ENCODE data around the gene MOCOS. TPM values are rescaled to one million over a fixed set of nuclear protein-coding genes. Genes with fewer than 3 reads are reported as not detected.

Gene MOCOS
- total and polyA plus RNA-seq, 2 experiments from 2014 or later: 0.27 to 0.60 TPM

- Histone ChIP-seq H3K27me3 (peaks cover 60% of the 10 kb centered on the region), H3K36me3 (no peaks in the 10 kb centered on the region), H3K27ac (no peak overlapping the region), H3K9me3 (ENCODE audit: low read depth) (no peaks in the 10 kb centered on the region), H3K4me1 (ENCODE audit: low read depth) (no peaks in the 10 kb centered on the region), H3K4me3 (no peak overlapping the region)
- no peak for DNase-seq (ENCODE audit: low read depth in 1 of 2, low spot score in 1 of 2)
- TF ChIP-seq CTCF (IDR thresholded peaks at IDR 0.05; ENCODE audit: low read depth, low read length): no peak
Observed at GRCh38 chr18:36189486-36189885, 2.2 kb downstream of the MOCOS start.

GRCh38 chr18:36191286-36191685 lies 4.0 kb downstream of the MOCOS start:
- H3K9me3 ChIP-seq (ENCODE audit: low read depth): no peaks in the 10 kb centered on the region
- H3K4me3 ChIP-seq: no peak overlapping the region
- H3K27me3 ChIP-seq: peaks cover 46% of the 10 kb centered on the region
- H3K27ac ChIP-seq: no peak overlapping the region
- TF ChIP-seq CTCF (IDR thresholded peaks at IDR 0.05; ENCODE audit: low read depth, low read length): no peak
- H3K4me1 ChIP-seq (ENCODE audit: low read depth): no peaks in the 10 kb centered on the region
- H3K36me3 ChIP-seq: no peaks in the 10 kb centered on the region
- DNase-seq (ENCODE audit: low read depth in 1 of 2, low spot score in 1 of 2): no peak

- peaks cover 42% of the 10 kb centered on the region for H3K27me3 ChIP-seq
Observed at GRCh38 chr18:36191711-36192110, 4.4 kb downstream of the MOCOS start.

GRCh38 chr18:36194600-36195315 lies 7.5 kb downstream of the MOCOS start:
- Histone ChIP-seq H3K27ac (no peak overlapping the region), H3K4me1 (ENCODE audit: low read depth) (no peaks in the 10 kb centered on the region), H3K4me3 (no peak overlapping the region), H3K36me3 (no peaks in the 10 kb centered on the region), H3K9me3 (ENCODE audit: low read depth) (no peaks in the 10 kb centered on the region), H3K27me3 (peaks cover 11% of the 10 kb centered on the region)
- TF ChIP-seq CTCF (IDR thresholded peaks at IDR 0.05; ENCODE audit: low read depth, low read length): no peak
- DNase-seq (ENCODE audit: low read depth in 1 of 2, low spot score in 1 of 2): no peak

More at GRCh38 chr18:36191711-36192110, 4.4 kb downstream of the MOCOS start:
- Histone ChIP-seq H3K4me1 (ENCODE audit: low read depth) (no peaks in the 10 kb centered on the region), H3K27ac (no peak overlapping the region), H3K36me3 (no peaks in the 10 kb centered on the region), H3K4me3 (no peak overlapping the region), H3K9me3 (ENCODE audit: low read depth) (no peaks in the 10 kb centered on the region)
- DNase-seq (ENCODE audit: low read depth in 1 of 2, low spot score in 1 of 2): no peak
- no peak for TF ChIP-seq CTCF (IDR thresholded peaks at IDR 0.05; ENCODE audit: low read depth, low read length)

- no peak for TF ChIP-seq CTCF (IDR thresholded peaks at IDR 0.05; ENCODE audit: low read depth, low read length)
- H3K27ac ChIP-seq: no peak overlapping the region
- H3K9me3 ChIP-seq (ENCODE audit: low read depth): no peaks in the 10 kb centered on the region
- H3K27me3 ChIP-seq: peaks cover 5% of the 10 kb centered on the region
- H3K4me3 ChIP-seq: no peak overlapping the region
- peak in 1 of 2 donors; percentile 67 for DNase-seq (ENCODE audit: low read depth in 1 of 2, low spot score in 1 of 2)
- H3K36me3 ChIP-seq: no peaks in the 10 kb centered on the region
- no peaks in the 10 kb centered on the region for H3K4me1 ChIP-seq (ENCODE audit: low read depth)
Observed at GRCh38 chr18:36195427-36196122, 8.3 kb downstream of the MOCOS start.
